NCI-H1694 treated with DMSO at 0.1 percent for 48 hours (cell line): Measurements from ENCODE around the gene HDDC3.

Experiments
- DNase-seq: peaks from one replicate; lab custom pipeline; 2025; lab: John Stamatoyannopoulos, UW

Gene HDDC3, protein sequence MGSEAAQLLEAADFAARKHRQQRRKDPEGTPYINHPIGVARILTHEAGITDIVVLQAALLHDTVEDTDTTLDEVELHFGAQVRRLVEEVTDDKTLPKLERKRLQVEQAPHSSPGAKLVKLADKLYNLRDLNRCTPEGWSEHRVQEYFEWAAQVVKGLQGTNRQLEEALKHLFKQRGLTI

DNA sequence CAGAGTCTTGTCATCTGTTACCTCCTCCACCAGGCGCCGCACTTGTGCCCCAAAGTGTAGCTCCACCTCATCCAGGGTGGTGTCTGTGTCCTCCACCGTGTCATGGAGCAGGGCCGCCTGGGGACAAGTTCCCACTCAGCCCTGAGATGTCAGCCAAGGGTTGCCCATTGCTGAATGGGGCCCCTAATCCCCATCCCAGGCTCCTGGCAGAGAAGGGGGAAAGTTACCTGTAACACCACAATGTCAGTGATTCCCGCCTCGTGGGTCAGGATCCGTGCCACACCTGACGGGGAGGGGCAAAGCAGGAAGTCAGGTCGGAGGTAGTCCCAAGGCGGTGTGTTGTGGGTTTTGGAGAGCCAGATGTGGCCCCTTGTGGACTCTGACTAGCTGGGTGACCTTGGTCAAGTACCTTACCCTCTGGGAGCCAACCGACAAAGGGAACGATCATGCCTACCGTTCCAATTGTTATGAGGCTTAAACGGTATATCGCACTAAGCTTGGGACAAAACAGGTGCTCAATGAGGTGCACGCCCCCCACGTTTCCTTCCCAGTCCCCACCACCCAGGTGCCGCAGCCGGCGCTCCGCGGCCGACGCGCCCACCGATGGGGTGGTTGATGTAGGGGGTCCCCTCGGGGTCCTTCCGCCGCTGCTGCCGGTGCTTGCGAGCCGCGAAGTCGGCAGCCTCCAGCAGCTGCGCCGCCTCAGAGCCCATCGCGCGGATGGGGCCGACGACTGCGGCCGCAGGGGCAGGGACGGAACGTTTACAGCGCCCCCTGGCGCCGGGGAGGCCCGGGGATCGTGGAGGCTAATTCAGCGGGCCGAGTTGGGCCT, at the start of gene HDDC3:
TSS of gene HDDC3 (minus strand) at position 722 of the 832 bp plus-strand sequence. CDS start at position 713, 9 bp downstream.
- DNase-seq, result peak; percentile 76

DNA sequence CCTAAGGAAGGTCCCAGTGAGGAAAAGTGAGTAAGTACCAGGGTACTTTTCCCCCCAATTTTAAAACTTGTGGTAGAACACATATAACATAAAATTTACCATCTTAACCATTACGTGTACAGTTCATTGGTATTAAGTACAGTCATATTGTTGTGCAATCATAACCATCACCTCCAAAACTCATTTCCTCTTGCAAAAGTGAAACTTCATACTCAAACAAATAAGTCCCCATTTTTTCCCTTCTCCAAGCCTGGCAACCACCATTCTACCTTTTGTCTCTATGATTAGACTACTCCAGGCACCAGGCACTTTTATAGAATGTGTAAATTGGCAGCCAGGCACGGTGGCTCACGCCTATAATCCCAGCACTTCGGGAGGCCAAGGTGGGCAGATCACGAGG, 49.8 kb upstream of the HDDC3 start:
- no peak for DNase-seq

DNA sequence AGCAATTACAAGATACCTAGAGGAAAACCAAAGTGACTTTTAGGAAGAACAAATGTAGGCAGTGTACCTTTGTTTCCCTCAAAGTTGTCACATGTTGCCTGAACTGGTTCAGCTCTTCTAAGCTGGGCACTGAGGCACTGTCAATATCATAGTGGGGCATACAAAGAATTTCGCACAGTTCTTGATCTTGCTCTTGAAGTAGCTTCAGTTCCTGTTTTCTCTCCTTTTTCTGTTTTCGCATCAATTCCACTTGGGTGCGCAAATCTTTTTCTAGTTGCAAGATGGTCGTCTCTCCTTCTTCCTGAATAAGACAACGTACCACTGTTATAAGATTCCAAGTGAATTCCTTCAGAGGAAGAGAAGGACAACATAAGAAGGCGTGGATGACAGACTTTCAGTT, 49.3 kb upstream of the HDDC3 start:
- no peak for DNase-seq

DNA sequence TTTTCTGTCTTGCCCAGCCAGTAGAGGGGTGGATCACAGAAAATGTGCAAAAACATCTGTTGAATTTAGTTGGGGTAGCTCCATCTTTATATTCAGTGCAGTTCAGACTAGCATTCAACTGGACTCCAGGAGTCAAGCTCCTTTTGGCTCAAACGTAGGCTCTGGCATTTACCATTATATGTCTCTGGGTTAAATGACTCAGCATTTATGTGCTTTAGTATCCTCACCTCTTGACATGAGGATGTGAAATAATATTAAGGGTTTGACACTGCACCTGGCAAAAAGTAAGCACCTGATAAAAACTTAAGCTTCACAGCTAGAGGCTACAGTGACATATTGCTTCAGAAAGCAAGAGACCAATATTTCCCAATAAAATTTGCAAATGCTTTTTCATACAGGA, 47.2 kb upstream of the HDDC3 start:
- DNase-seq, result no peak

DNA sequence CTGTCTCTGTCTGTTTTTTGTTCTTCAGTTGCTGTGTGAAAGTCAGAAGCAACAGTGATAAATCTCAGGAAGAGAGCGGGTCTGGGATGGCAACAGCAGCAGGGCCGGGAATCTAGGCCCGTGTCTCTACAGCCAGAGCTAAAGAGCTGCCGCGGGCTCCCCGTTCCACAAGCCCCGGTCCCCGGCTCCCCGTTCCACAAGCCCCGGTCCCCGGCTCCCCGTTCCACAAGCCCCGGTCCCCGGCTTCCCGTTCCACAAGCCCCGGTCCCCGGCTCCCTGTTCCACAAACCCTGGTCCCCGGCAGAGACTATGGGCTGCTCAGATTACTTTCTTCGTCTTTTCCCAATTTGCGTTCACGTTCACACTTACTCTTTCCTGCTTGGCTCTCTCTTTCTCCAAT, 41.9 kb upstream of the HDDC3 start:
- DNase-seq, result no peak

DNA sequence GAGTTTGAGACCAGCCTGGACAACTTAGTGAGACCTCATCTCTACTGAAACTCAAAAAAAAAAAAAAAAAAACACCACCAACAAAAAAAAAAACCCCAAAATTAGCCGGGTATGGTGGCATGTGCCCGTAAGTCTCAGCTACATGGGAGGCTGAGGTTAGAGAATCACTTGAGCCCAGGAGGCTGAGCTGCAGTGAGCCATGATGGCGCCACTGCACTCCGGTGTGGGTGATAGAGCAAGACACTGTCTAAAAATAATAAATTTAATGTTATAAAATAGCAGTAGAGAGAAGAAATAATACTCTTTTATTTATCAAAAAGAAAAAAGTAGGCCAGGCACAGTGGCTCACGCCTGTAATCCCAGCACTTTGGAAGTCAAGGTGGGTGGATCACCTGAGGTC, 39.8 kb upstream of the HDDC3 start:
- no peak for DNase-seq

DNA sequence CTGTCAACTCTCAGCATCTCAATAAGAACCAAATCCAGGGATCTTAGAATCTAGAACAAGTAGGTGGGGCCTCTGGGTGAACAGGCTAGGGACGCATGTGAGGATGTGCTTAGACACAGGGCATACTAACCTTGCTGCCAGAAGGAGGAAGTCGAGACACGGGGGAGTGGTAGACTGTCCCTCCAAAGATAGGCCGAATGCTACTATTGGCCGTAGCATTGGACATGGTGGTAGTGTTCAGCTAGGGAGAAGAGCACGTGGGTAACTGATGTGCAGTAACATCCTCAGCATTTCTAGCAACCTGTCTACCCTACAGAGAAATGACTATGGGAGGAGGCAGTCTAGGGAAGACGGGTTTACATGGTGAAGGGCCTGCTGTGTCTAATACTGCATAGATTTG, 37.9 kb upstream of the HDDC3 start:
- DNase-seq, result no peak

DNA sequence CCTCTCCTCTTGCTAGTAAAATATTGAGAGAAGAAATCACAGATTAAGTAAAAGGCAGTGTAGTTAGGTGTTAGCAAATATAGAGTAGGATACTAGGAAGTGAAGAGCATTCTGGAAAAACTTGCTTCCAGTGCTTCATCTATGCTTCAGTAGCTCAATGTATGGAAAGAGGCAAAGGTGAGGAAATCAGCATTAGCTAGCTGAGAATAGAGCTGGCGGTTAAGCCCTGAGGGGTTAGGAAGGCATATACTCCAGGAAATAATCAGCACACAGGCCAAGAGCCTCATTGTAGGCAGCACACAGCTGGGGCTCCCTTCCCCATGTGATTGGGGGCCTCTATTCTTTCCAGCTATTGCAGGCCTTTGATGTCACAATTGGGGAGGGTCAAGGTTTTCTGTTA, 36.1 kb upstream of the HDDC3 start:
- no peak for DNase-seq

DNA sequence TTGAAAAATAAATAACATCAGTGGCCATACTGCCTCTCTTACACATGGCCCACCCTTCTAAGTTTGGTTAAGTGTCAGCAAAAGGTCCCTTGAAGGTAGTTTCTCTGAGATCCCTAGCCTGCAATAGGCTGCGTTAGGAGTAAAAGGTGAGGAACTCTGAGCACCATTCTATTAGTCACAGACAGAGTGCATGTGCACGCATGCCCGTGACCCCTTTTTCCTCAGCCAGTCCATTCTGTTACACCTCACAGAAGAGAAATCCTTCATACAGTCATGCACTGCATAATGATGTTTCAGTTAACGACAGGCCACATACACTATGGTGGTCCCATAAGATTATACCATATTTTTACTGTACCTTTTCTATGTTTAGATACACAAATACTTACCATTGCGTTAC, 34.9 kb upstream of the HDDC3 start:
- no peak for DNase-seq

DNA sequence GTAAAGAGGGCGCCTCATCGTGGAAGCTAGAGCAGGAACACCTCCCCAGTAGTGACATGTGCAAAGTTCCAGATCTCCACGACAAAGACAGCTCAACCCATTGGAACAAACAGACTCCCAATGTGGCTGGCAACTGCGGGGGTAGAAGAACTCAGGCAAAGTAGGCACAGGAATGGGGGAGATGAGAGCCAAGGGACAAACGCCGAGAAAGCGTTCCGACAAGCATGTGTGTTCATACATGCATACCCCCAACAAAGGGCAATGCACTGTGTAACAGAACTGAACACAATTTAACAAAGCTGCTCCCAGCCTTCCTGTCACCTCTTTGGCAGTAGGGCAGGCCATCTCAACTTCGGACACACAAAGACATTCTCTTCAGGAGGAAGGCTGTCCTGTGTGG, 33.9 kb upstream of the HDDC3 start:
- no peak for DNase-seq

DNA sequence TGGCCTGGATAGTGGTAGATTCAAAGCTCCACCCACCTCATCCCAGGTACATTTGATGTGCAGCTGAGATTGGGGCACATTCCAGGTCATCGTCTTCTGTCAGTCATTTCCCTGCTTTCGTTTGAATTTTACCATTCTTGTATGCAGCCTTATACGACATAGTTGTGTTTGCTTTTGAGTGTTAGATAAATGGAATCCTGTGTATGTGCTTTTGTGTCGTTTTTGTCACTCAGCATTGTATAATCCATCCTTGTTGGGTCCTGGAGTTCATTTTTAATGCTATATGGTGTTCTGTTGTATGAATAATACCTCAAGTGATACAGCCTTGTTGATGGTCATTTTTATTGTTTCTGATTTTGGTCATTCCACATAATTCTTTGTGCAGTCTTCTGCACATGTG, 29.7 kb upstream of the HDDC3 start:
- no peak for DNase-seq

DNA sequence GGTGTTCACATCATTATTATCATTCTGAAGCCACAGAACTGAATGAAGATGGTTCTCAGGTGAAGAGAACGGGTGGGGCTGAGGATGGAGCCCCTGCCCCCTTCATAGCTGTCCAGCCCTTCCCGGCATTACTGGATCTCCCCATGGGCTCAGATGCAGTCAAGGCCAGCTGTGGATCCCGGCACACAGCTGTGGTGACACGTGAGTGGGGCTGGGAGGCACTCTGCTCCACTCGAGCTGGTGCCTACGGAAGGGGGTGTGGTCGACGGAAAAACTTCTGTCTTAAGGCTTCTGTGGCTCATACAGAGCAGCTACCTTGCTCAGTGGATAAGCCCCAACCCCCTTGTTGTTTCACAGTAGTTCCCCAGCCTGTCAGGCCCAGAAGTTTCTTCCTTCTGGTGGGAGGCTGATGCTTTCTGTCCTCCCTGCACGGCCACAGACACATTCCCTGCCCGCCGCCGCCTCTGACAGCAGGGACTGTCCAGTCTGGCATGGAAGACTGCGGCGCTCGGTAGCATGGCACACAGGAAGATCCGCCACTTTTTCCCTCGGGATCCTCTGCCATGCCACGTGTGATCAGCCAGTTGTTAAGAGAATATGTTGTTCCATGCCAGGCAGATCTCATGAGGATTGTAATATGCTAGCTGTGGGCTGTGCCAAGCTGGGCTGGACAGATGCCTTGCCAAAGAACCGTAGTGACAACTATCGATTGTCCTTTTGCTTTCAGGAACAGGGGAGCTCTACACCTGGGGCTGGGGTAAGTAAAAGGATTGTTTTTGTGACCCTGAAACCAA, 28.1 kb upstream of the HDDC3 start:
- DNase-seq, result peak; percentile 1

DNA sequence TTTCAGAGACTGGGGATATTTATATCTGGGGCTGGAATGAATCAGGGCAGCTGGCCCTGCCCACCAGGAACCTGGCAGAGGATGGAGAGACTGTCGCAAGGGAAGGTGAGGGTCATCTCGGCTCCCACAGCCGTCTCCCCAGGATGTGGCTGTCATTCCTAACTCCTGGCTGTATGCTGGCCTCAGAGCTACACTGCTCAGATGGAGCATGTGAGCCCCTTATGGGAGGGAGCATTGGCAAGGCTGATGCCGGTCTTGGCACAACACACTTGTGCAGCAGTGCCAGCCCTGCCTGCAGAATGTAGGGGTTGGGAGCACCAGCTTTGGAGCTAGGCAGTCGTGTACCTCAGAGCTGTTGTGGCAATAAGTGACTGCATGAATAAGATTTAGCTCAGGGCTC, 27.5 kb upstream of the HDDC3 start:
- peak; percentile 87 for DNase-seq

DNA sequence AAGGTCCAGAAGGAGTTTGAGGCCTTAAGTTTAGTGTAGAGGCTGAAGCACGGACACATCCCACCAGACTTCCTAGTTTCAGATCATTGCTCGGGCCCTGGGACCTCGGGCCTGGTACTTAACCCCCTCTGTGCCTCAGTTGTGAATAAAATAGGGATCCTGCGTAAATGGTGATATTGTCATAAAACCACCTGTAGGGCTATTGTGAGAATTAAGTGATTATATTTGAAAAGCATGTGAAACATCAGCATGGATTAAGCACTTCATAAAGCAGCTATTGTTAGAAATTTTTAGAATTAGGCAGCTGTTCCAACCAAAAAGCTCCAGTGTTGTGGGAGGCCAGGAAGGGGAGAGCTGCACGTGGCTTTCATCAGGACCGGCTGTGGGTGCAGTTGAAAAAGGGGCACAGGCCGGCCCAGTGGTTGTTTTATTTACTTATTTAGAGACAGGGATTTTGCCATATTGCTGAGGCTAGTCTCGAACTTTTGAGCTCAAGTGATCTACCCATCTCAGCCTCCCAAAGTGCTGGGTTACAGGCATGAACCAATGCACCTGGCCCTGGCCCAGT, 26.8 kb upstream of the HDDC3 start:
- DNase-seq, result no peak

DNA sequence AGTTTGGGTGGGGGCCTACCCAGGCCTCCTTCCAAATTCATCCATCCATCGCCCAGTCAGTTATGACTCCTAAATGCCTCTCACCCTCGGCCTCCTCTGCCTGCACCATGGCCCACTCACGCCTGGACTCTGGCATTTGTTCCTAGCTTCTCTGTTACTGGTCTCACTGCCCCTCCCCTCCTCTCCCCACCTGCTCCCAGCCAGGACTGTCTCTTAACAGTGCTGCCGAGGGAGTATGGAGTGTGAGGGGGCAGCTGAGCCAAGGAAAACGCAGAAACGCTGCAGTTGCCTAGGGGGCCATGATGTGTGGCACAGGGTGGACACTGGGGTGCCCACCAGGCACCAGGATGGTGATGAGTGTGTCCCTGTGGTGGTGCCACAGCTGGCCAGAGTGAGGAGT, 25.4 kb upstream of the HDDC3 start:
- DNase-seq, result no peak

DNA sequence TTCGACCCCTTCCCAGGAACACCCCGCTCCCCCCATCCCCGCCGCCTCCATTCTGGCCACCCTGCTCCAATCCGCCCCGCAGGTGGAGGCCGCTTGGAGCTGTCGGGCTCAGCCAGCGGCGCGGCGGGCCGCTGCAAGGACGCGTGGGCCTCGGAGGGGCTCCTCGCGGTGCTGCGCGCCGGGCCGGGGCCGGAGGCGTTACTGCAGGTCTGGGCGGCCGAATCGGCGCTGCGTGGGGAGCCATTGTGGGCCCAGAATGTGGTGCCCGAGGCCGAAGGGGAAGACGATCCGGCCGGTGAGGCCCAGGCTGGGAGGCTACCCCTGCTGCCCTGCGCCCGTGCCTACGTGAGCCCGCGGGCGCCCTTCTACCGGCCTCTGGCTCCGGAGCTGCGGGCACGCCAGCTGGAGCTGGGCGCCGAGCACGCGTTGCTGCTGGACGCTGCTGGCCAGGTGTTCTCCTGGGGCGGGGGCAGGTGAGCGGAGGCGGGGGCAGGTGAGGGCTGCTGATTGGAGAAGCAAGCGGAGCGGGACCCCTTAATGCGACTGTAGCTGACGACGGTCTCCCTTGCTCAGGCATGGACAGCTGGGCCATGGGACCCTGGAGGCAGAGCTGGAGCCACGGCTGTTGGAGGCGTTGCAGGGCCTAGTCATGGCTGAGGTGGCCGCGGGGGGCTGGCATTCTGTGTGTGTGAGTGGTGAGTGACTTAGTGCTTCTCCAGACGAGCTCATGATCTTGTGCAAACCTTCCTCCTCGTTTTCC, 24.9 kb upstream of the HDDC3 start:
- no peak for DNase-seq

DNA sequence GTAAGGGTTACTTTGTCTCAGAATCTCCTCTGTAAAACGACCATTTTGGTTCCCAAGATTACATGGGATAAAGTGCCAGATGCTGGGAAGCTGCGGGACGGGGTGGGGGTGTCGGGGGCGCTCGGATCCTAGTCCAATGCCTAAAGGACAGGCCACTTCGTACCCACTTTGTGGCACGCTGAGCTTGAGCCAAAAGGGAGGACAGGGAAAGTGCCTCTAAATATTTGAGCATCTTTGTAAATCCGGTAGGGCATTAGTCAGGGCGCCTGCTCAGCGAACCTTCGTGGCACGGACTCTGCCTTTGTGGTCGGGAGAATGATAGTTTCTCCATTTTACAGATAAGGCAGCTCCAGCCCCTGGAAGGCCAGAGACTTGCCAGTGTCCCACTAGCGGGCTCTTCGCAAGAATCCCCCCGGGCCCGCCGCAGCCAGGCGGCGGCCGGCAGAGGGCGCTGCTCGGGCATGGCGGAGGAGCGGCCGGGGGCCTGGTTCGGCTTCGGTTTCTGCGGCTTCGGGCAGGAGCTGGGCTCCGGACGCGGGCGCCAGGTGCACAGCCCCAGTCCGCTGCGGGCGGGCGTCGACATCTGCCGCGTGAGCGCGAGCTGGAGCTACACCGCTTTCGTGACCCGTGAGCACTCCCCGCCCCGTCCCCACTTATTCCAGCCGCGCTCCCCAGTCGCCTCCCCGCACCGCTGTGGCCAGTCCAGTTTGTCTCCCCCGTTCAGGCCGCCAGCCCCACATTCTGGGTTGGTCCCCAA, 24.1 kb upstream of the HDDC3 start:
- DNase-seq, result peak; percentile 29

DNA sequence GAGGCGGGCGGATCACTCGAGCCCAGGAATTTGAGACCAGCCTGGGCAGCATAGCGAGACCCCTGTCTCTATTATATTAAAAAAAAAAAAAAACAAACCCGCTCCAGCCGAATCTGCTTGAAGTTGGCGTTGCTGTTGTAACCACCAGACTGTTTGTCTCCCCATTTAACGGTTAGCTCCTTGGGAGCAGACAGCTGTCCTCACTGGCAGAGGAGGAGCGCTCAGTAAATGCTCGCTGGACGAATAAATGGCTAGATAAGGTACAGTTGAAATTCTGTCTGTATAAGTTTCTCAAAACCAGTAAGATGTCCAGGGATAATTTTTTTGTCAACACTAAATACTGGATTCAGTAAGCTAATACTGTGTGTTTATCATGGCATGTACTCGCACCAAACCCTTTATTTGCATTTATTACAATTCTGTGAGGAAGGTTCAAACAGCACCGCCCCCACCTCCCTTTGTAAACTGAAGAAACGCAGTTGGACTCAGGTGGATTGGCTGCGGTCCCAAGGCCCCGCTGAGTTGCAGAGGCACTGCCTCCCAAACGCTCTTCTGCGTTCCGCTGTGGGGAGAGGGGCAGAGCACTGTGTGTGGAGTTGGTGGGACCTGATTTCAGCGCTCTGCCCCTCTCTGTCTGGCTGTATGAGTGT, 23.4 kb upstream of the HDDC3 start:
- DNase-seq, result peak; percentile 24

DNA sequence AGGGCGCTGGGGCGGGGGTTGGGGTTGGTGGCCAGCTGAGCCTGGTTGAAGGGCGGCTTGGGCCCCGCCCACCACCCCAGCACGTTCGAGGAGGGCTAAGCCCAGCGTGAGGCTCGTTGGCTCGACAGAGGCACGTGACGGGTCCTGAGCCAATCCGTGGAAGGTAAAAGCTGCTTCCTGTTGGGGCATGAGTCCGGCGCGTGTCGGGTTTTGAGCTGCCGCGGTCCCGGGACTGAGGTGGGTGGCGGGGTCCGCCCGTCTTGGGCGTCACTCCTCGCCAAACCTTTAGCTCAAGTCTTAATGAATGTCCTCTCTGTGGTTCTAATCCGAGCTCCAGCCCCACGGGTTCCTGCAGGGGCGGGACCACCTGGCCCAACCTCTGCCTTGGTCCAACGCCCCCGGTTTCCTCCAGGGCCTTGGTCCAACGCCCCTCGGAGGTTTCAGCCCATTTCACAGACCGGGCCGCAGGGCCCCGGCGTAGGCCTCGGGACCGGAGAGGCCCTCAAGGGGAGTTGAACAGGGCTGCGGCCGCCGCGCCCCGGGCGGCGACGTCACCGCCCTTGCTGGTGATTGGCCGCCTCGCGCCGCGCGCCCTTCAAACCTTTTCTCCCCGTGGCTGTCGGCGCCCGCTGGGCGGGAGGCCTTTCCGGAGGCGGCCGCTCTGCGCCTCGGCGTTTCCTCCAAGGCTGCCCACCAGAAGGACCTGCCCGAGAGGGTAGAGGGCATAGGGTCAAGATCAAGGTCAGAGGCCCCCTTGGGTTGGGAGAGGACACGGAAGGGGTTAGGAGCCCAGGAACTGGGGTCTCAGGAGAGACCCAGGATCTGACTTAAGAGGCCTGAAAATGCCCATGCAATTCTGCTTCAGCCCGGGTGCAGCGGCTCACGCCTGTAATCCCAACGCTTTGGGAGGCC, 22.6 kb upstream of the HDDC3 start, which contains the start of gene RCCD1:
TSS of gene RCCD1 (plus strand) at position 173 of the 912 bp plus-strand sequence. CDS start 1,851 bp downstream, outside the sequence.
- DNase-seq, result peak; percentile 81
